Measurements from ENCODE around the gene RPS15. TPM values are rescaled to one million over a fixed set of nuclear protein-coding genes. Genes with fewer than 3 reads are reported as not detected.
A peak's percentile ranks its signal among the peaks of the same experiment; 100 is the strongest.

RPS15 gene
- total and polyA plus RNA-seq, 9 of the 15 experiments (the other 6 are each of a cell fraction or from before 2014, with no cell fraction given) = 605 to 2,791 (median 957) TPM

DNA sequence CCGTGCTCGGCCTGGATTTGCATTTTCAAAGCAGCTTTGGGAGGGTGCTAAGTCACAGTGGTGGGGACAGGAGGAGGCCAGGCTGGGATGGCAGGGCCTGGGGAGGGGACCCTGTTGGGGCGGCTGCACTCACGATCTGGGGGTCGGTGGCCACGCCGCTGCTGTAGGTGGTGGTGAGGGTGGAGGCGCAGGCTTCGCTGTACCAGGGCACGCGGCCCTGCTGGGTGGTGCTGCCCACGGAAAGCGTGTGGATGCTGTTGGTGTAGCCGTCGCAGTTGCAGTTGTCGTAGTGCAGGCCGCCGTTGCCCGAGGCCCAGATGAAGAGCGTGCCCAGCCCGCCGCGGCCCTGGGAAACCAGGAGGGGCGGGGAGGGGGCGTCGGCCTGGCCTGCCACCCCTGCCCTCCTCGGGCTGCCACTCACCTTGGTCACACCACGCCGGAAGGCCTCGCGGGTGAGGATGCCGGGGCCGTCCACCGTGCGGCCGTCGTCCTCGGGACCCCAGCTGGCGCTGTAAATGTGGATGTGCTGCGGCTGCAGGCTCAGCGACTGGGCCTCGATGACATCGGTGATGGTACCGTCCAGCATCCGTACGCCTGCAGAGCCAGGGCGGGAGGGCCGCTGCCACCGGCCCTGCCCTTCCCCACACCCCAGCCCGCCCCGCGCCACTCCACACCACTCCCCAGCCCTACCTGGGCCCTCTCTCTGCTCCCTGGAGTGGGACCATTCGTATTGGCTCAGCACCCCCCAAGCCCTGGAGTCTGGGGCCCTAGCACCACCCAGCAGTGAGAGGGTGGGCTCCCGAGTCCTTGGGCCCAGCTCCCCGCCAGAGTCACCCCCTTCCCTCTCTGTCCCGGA lies 48.8 kb downstream of the RPS15 start:
- H3K9me1 ChIP-seq (ENCODE audit: control insufficient read depth, insufficient read depth, low read length) = no peaks in the 10 kb centered on the region
- no peaks in the 10 kb centered on the region for H3K36me3 ChIP-seq (ENCODE audit: control insufficient read depth, insufficient read depth, low read length)
- no peaks in the 10 kb centered on the region for H3K9me3 ChIP-seq (replicated peaks; ENCODE audit: control insufficient read depth, insufficient read depth, low read depth, low read length)
- BruUV-seq (replicated peaks) = no TSS peak
- 93% methylated on average over 17 of the region's 56 CpGs for WGBS (ENCODE audit: insufficient coverage, low coverage, missing lambda C conversion rate)
- TF ChIP-seq, protein P1, sequence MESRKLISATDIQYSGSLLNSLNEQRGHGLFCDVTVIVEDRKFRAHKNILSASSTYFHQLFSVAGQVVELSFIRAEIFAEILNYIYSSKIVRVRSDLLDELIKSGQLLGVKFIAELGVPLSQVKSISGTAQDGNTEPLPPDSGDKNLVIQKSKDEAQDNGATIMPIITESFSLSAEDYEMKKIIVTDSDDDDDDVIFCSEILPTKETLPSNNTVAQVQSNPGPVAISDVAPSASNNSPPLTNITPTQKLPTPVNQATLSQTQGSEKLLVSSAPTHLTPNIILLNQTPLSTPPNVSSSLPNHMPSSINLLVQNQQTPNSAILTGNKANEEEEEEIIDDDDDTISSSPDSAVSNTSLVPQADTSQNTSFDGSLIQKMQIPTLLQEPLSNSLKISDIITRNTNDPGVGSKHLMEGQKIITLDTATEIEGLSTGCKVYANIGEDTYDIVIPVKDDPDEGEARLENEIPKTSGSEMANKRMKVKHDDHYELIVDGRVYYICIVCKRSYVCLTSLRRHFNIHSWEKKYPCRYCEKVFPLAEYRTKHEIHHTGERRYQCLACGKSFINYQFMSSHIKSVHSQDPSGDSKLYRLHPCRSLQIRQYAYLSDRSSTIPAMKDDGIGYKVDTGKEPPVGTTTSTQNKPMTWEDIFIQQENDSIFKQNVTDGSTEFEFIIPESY (CRISPR knock-in tag; IDR thresholded peaks at IDR 0.05) = peak; percentile 54
- TF ChIP-seq FOS (IDR thresholded peaks at IDR 0.05; ENCODE audit: extremely low read depth, insufficient read length) = no peak
- intact Hi-C loops (cut with micrococcal nuclease) (no loop called here), in situ Hi-C loops (cut with MboI) (no loop called here)
- H4K20me1 ChIP-seq (replicated peaks; ENCODE audit: control insufficient read depth, insufficient read depth, low read length) = no peaks in the 10 kb centered on the region
- no peak overlapping the region for H3K27ac ChIP-seq (ENCODE audit: extremely low read depth, low read depth, low read length)
- DNase-seq (ENCODE audit: extremely low read depth in 1 of 4, low spot score in 3 of 4) (no peak), FAIRE-seq (no peak), ATAC-seq (no peak)
- no peak overlapping the region for H3K4me2 ChIP-seq (ENCODE audit: insufficient read depth, low read length)
- ChIA-PET CTCF (ENCODE audit: low intra/inter-chr PET ratio) (no interaction called here), POLR2A (no interaction called here)
- peaks cover 10% of the 10 kb centered on the region for H3K79me2 ChIP-seq (ENCODE audit: control insufficient read depth, insufficient read depth, low read length)
- no peaks in the 10 kb centered on the region for H3K27me3 ChIP-seq (ENCODE audit: control insufficient read depth in 2 of 2, insufficient read depth in 2 of 2, low read length in 2 of 2)
- no peak overlapping the region for H2AFZ ChIP-seq (ENCODE audit: low read depth, low read length)
- peaks cover 5 to 62% of the 10 kb centered on the region in 2 experiments; a peak in 4 of 5 replicates for H3K4me1 ChIP-seq (replicated peaks in 1 of 2; ENCODE audit: control insufficient read depth in 2 of 2, insufficient read depth in 2 of 2, low read length in 2 of 2)
- no peak overlapping the region for H3K4me3 ChIP-seq
- H3K9ac ChIP-seq (ENCODE audit: insufficient read depth in 1 of 2, low read depth in 2 of 2, low read length in 2 of 2) = no peak overlapping the region; a peak in 1 of 4 replicates

All from K562 (cell line).